ENCODE data around the gene MSX2. TPM values are rescaled to one million over a fixed set of nuclear protein-coding genes. Genes with fewer than 3 reads are reported as not detected.

MSX2 gene
- total RNA-seq, 1 experiment from 2014 or later, result 11.3 TPM

GRCh38 chr5:174693697-174694385 is 30.5 kb upstream of the MSX2 start:
- H3K9ac ChIP-seq (ENCODE audit: low read length), result no peak overlapping the region
- intact Hi-C loops (cut with micrococcal nuclease), result no loop called here
- no peaks in the 10 kb centered on the region for H3K9me3 ChIP-seq (ENCODE audit: control insufficient read depth in 1 of 2, insufficient read depth in 1 of 2, low read depth in 1 of 2, low read length in 2 of 2)
- DNase-seq (ENCODE audit: low read depth, low spot score) (no peak), ATAC-seq (0 out of 2 replicates have a peak, but pooled peaks have one; percentile 23)
- CTCF ChIA-PET, result no interaction called here
- H3K4me1 ChIP-seq (ENCODE audit: control insufficient read depth in 1 of 2, insufficient read depth in 2 of 2, low read length in 2 of 2), result peaks cover 11 to 29% of the 10 kb centered on the region in 2 experiments; a peak in 3 of 4 replicates
- H3K4me2 ChIP-seq (ENCODE audit: low read length), result peak overlapping the region; percentile 36; the same call in 1 of the 2 replicates
- no peak overlapping the region for H3K4me3 ChIP-seq (replicated peaks in 1 of 2; ENCODE audit: low read depth in 1 of 2, low read length in 2 of 2)
- TF ChIP-seq, protein P1, sequence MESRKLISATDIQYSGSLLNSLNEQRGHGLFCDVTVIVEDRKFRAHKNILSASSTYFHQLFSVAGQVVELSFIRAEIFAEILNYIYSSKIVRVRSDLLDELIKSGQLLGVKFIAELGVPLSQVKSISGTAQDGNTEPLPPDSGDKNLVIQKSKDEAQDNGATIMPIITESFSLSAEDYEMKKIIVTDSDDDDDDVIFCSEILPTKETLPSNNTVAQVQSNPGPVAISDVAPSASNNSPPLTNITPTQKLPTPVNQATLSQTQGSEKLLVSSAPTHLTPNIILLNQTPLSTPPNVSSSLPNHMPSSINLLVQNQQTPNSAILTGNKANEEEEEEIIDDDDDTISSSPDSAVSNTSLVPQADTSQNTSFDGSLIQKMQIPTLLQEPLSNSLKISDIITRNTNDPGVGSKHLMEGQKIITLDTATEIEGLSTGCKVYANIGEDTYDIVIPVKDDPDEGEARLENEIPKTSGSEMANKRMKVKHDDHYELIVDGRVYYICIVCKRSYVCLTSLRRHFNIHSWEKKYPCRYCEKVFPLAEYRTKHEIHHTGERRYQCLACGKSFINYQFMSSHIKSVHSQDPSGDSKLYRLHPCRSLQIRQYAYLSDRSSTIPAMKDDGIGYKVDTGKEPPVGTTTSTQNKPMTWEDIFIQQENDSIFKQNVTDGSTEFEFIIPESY (IDR thresholded peaks at IDR 0.05; ENCODE audit: extremely low read depth, insufficient replicate concordance, low read length), result no peak
- TF ChIP-seq CTCF (IDR thresholded peaks at IDR 0.05 in 2 of 3, conservative IDR thresholded peaks at IDR 0.05 in 1 of 3; ENCODE audit: borderline replicate concordance in 1 of 3, insufficient read depth in 1 of 3, low read depth in 2 of 3, low read length in 2 of 3) (no peak), TCF7L2 (IDR thresholded peaks at IDR 0.05; ENCODE audit: borderline replicate concordance, extremely low read depth, insufficient read depth, insufficient read length) (no peak), CBX3 (IDR thresholded peaks at IDR 0.05; ENCODE audit: low read depth) (no peak), EGR1 (IDR thresholded peaks at IDR 0.05; ENCODE audit: low read depth) (no peak)
- TF ChIP-seq, protein P2, sequence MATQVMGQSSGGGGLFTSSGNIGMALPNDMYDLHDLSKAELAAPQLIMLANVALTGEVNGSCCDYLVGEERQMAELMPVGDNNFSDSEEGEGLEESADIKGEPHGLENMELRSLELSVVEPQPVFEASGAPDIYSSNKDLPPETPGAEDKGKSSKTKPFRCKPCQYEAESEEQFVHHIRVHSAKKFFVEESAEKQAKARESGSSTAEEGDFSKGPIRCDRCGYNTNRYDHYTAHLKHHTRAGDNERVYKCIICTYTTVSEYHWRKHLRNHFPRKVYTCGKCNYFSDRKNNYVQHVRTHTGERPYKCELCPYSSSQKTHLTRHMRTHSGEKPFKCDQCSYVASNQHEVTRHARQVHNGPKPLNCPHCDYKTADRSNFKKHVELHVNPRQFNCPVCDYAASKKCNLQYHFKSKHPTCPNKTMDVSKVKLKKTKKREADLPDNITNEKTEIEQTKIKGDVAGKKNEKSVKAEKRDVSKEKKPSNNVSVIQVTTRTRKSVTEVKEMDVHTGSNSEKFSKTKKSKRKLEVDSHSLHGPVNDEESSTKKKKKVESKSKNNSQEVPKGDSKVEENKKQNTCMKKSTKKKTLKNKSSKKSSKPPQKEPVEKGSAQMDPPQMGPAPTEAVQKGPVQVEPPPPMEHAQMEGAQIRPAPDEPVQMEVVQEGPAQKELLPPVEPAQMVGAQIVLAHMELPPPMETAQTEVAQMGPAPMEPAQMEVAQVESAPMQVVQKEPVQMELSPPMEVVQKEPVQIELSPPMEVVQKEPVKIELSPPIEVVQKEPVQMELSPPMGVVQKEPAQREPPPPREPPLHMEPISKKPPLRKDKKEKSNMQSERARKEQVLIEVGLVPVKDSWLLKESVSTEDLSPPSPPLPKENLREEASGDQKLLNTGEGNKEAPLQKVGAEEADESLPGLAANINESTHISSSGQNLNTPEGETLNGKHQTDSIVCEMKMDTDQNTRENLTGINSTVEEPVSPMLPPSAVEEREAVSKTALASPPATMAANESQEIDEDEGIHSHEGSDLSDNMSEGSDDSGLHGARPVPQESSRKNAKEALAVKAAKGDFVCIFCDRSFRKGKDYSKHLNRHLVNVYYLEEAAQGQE (IDR thresholded peaks at IDR 0.05; ENCODE audit: low read depth), result no peak
- H3K79me2 ChIP-seq (ENCODE audit: insufficient read depth, low read length), result no peaks in the 10 kb centered on the region
- H3K36me3 ChIP-seq (ENCODE audit: control insufficient read depth in 1 of 2, insufficient read depth in 2 of 2, low read length in 2 of 2), result no peaks in the 10 kb centered on the region
- no peak overlapping the region for H2AFZ ChIP-seq (ENCODE audit: low read depth, low read length, poor library complexity, severe bottlenecking)
- no peak overlapping the region for H3K27ac ChIP-seq (ENCODE audit: low read depth, low read length)
- POLR2A ChIA-PET, result no interaction called here
- no peaks in the 10 kb centered on the region for H3K9me2 ChIP-seq (ENCODE audit: insufficient read depth)
- RAD21 ChIA-PET (ENCODE audit: low non-redundant PET in 1 of 2, low total read pairs in 2 of 2, uncharacterized antibody in 2 of 2, unreplicated experiment in 2 of 2), result no interaction called here
- H3K27me3 ChIP-seq (ENCODE audit: insufficient read depth, low read length), result no peaks in the 10 kb centered on the region
- BruUV-seq (replicated peaks), result no TSS peak
- H4K20me1 ChIP-seq (ENCODE audit: insufficient read depth), result no peaks in the 10 kb centered on the region
